ENCODE measurements around the gene PFN1. TPM values are rescaled to one million over a fixed set of nuclear protein-coding genes. Genes with fewer than 3 reads are reported as not detected.
"Not testable (repeated sequence)": the region's sequence is repeated elsewhere in the genome, so short reads cannot be mapped to it uniquely, and the experiment has no call there.

The PFN1 gene
- total and polyA plus RNA-seq, 4 donors, result 95.4 to 299 (median 244) TPM

GRCh38 chr17:4908711-4909496 lies 39.4 kb downstream of the PFN1 start:
- Histone ChIP-seq H3K4me1 (ENCODE audit: control insufficient read depth, insufficient read depth, low read length) (peaks cover 16% of the 10 kb centered on the region), H3K4me3 (ENCODE audit: low read depth, low read length) (no peak overlapping the region), H3K27ac (ENCODE audit: low read depth, low read length) (peak overlapping the region; percentile 16), H3K36me3 (ENCODE audit: control insufficient read depth, insufficient read depth, low read length) (no peaks in the 10 kb centered on the region), H3K27me3 (ENCODE audit: control insufficient read depth, insufficient read depth, low read length) (peaks cover 2% of the 10 kb centered on the region), H3K9me3 (ENCODE audit: control insufficient read depth, insufficient read depth, low read length) (no peaks in the 10 kb centered on the region)
- 29% methylated on average over 12 of the region's 20 CpGs for WGBS (ENCODE audit: insufficient coverage)
- DNase-seq (ENCODE audit: low read depth in 4 of 6, low spot score in 6 of 6), result peak in 4 of 6 donors; percentile 40 to 86 (median 69)

GRCh38 chr17:4908301-4908700 lies 40.0 kb downstream of the PFN1 start:
- Histone ChIP-seq H3K27me3 (ENCODE audit: control insufficient read depth, insufficient read depth, low read length) (peaks cover 2% of the 10 kb centered on the region), H3K4me1 (ENCODE audit: control insufficient read depth, insufficient read depth, low read length) (peaks cover 18% of the 10 kb centered on the region), H3K9me3 (ENCODE audit: control insufficient read depth, insufficient read depth, low read length) (no peaks in the 10 kb centered on the region), H3K36me3 (ENCODE audit: control insufficient read depth, insufficient read depth, low read length) (no peaks in the 10 kb centered on the region), H3K4me3 (ENCODE audit: low read depth, low read length) (no peak overlapping the region), H3K27ac (ENCODE audit: low read depth, low read length) (no peak overlapping the region)
- peak in 2 of 6 donors; percentile 27 to 36 for DNase-seq (ENCODE audit: low read depth in 4 of 6, low spot score in 6 of 6)
- 31% methylated on average over 9 of the region's 10 CpGs for WGBS (ENCODE audit: insufficient coverage)

- not testable (repeated sequence) for H3K4me3 ChIP-seq (ENCODE audit: low read depth, low read length); DNase-seq (ENCODE audit: low read depth in 4 of 6, low spot score in 6 of 6); H3K36me3 ChIP-seq (ENCODE audit: control insufficient read depth, insufficient read depth, low read length); H3K9me3 ChIP-seq (ENCODE audit: control insufficient read depth, insufficient read depth, low read length); H3K27ac ChIP-seq (ENCODE audit: low read depth, low read length); H3K27me3 ChIP-seq (ENCODE audit: control insufficient read depth, insufficient read depth, low read length)
- peaks cover 34% of the 10 kb centered on the region for H3K4me1 ChIP-seq (ENCODE audit: control insufficient read depth, insufficient read depth, low read length)
These were observed 41.7 kb downstream of the PFN1 start for GRCh38 chr17:4906642-4907041.

- peaks cover 54% of the 10 kb centered on the region for H3K4me1 ChIP-seq (ENCODE audit: control insufficient read depth, insufficient read depth, low read length)
- WGBS (ENCODE audit: insufficient coverage), result 32% methylated on average over 7 of the region's 10 CpGs
- H3K27me3 ChIP-seq (ENCODE audit: control insufficient read depth, insufficient read depth, low read length), result peaks cover 40% of the 10 kb centered on the region
- peaks cover 28% of the 10 kb centered on the region for H3K36me3 ChIP-seq (ENCODE audit: control insufficient read depth, insufficient read depth, low read length)
- no peak within 1 kb of the TSS for H3K27ac ChIP-seq (ENCODE audit: low read depth, low read length)
- no peaks in the 10 kb centered on the region for H3K9me3 ChIP-seq (ENCODE audit: control insufficient read depth, insufficient read depth, low read length)
- peak in 5 of 6 donors; percentile 64 to 96 (median 71) for DNase-seq (ENCODE audit: low read depth in 4 of 6, low spot score in 6 of 6)
- no peak within 1 kb of the TSS for H3K4me3 ChIP-seq (ENCODE audit: low read depth, low read length)
These were observed 45.1 kb downstream of the PFN1 start, which contains the start of gene CHRNE for GRCh38 chr17:4903051-4903818. CHRNE (minus strand) TSS chr17:4903098; CDS start chr17:4903063, 35 bp downstream.

- H3K36me3 ChIP-seq (ENCODE audit: control insufficient read depth, insufficient read depth, low read length), result peaks cover 34% of the 10 kb centered on the region
- H3K27me3 ChIP-seq (ENCODE audit: control insufficient read depth, insufficient read depth, low read length), result peaks cover 41% of the 10 kb centered on the region
- WGBS (ENCODE audit: insufficient coverage), result 76% methylated on average over 4 of the region's 8 CpGs
- no peak overlapping the region for H3K4me3 ChIP-seq (ENCODE audit: low read depth, low read length)
- H3K4me1 ChIP-seq (ENCODE audit: control insufficient read depth, insufficient read depth, low read length), result peaks cover 52% of the 10 kb centered on the region
- no peak for DNase-seq (ENCODE audit: low read depth in 4 of 6, low spot score in 6 of 6)
- no peak overlapping the region for H3K27ac ChIP-seq (ENCODE audit: low read depth, low read length)
- no peaks in the 10 kb centered on the region for H3K9me3 ChIP-seq (ENCODE audit: control insufficient read depth, insufficient read depth, low read length)
These were observed 45.8 kb downstream of the PFN1 start for GRCh38 chr17:4902540-4902939.

GRCh38 chr17:4901648-4902344 lies 46.5 kb downstream of the PFN1 start:
- DNase-seq (ENCODE audit: low read depth in 4 of 6, low spot score in 6 of 6), result peak in 2 of 6 donors; percentile 39 to 41
- 48% methylated on average over 39 of the region's 48 CpGs for WGBS (ENCODE audit: insufficient coverage)
- Histone ChIP-seq H3K9me3 (ENCODE audit: control insufficient read depth, insufficient read depth, low read length) (no peaks in the 10 kb centered on the region), H3K4me3 (ENCODE audit: low read depth, low read length) (no peak overlapping the region), H3K36me3 (ENCODE audit: control insufficient read depth, insufficient read depth, low read length) (peaks cover 42% of the 10 kb centered on the region), H3K27ac (ENCODE audit: low read depth, low read length) (no peak overlapping the region), H3K4me1 (ENCODE audit: control insufficient read depth, insufficient read depth, low read length) (peaks cover 52% of the 10 kb centered on the region), H3K27me3 (ENCODE audit: control insufficient read depth, insufficient read depth, low read length) (peaks cover 41% of the 10 kb centered on the region)

GRCh38 chr17:4901108-4901647 lies 47.2 kb downstream of the PFN1 start:
- Histone ChIP-seq H3K4me1 (ENCODE audit: control insufficient read depth, insufficient read depth, low read length) (peaks cover 52% of the 10 kb centered on the region), H3K27ac (ENCODE audit: low read depth, low read length) (no peak overlapping the region), H3K4me3 (ENCODE audit: low read depth, low read length) (peak overlapping the region; percentile 5), H3K9me3 (ENCODE audit: control insufficient read depth, insufficient read depth, low read length) (no peaks in the 10 kb centered on the region), H3K27me3 (ENCODE audit: control insufficient read depth, insufficient read depth, low read length) (peaks cover 41% of the 10 kb centered on the region), H3K36me3 (ENCODE audit: control insufficient read depth, insufficient read depth, low read length) (peaks cover 48% of the 10 kb centered on the region)
- 41% methylated on average over 37 of the region's 37 CpGs for WGBS (ENCODE audit: insufficient coverage)
- no peak for DNase-seq (ENCODE audit: low read depth in 4 of 6, low spot score in 6 of 6)

GRCh38 chr17:4900231-4901107 lies 47.9 kb downstream of the PFN1 start:
- H3K4me1 ChIP-seq (ENCODE audit: control insufficient read depth, insufficient read depth, low read length), result peaks cover 52% of the 10 kb centered on the region
- WGBS (ENCODE audit: insufficient coverage), result 15% methylated on average over 63 of the region's 65 CpGs

More at GRCh38 chr17:4900231-4901107, 47.9 kb downstream of the PFN1 start:
- Histone ChIP-seq H3K36me3 (ENCODE audit: control insufficient read depth, insufficient read depth, low read length) (peaks cover 55% of the 10 kb centered on the region), H3K27me3 (ENCODE audit: control insufficient read depth, insufficient read depth, low read length) (peaks cover 41% of the 10 kb centered on the region), H3K9me3 (ENCODE audit: control insufficient read depth, insufficient read depth, low read length) (no peaks in the 10 kb centered on the region), H3K27ac (ENCODE audit: low read depth, low read length) (no peak overlapping the region), H3K4me3 (ENCODE audit: low read depth, low read length) (peak overlapping the region; percentile 40)
- DNase-seq (ENCODE audit: low read depth in 4 of 6, low spot score in 6 of 6), result peak in 2 of 6 donors; percentile 38 to 79
